HEK293 (cell line): ENCODE results near the gene THOP1.
A peak's percentile ranks its signal among the peaks of the same experiment; 100 is the strongest.

Experiments
- CTCF ChIA-PET: fragments of 350-600 bp; formaldehyde crosslinking; extraction: SDS; loops from one replicate; lab custom pipeline; 2021; ENCODE audit warnings: antibody characterized with exemption; lab: Yijun Ruan, JAX
- POLR2A ChIA-PET: fragments of 300-600 bp; formaldehyde crosslinking; extraction: SDS; loops from one replicate; lab custom pipeline; 2020; ENCODE audit warnings: antibody characterized with exemption, inconsistent platforms; lab: Yijun Ruan, JAX
- H3K27ac ChIP-seq: fragments of 200-500 bp; sonication (Bioruptor generic); 2 replicates; pipeline ENCODE4 v1.5.1; 2014; ENCODE audit warnings: low read depth, low read length, control low read depth, inconsistent platforms; ENCODE audit errors: extremely low read depth
- H3K36me3 ChIP-seq, 2 experiments: fragments of 200-500 bp in 1 of 2; sonication (Bioruptor generic) in 1 of 2; 1 replicate in 1 of 2; 2 replicates in 1 of 2; pipeline ENCODE4 v1.5.1; 2014 to 2017; ENCODE audit warnings: inconsistent platforms in 2 of 2, low read length in 2 of 2; ENCODE audit not compliant: control insufficient read depth in 2 of 2, insufficient read depth in 1 of 2
- H3K4me1 ChIP-seq: fragments of 200-500 bp; sonication (Bioruptor generic); 2 replicates; pipeline ENCODE4 v1.5.1; 2014; ENCODE audit warnings: mild to moderate bottlenecking, low read length, inconsistent platforms; ENCODE audit not compliant: control insufficient read depth, insufficient read depth
- H3K4me3 ChIP-seq: 2 replicates; pipeline ENCODE4 v1.5.1; 2011; ENCODE audit warnings: low read depth, mild to moderate bottlenecking, control low read depth, low read length, moderate library complexity
- H3K9me3 ChIP-seq: fragments of 200-500 bp; sonication (Bioruptor generic); 2 replicates; pipeline ENCODE4 v1.5.1; 2014; ENCODE audit warnings: low read depth, low read length, inconsistent platforms; ENCODE audit not compliant: control insufficient read depth, insufficient read depth
- GFI1B ChIP-seq: fragments of 450-650 bp; formaldehyde crosslinking; IDR thresholded peaks from 2 replicates; pipeline ENCODE4 v1.5.1; 2016; ENCODE audit warnings: missing biosample characterization, missing genetic modification characterization
- GLI2 ChIP-seq: fragments of 450-650 bp; formaldehyde crosslinking; IDR thresholded peaks from 2 replicates; pipeline ENCODE4; 2017; ENCODE audit warnings: missing biosample characterization, missing genetic modification characterization, low read depth, borderline replicate concordance
- GLIS1 ChIP-seq: fragments of 450-650 bp; formaldehyde crosslinking; IDR thresholded peaks from 2 replicates; pipeline ENCODE4 v1.5.1; 2016; ENCODE audit warnings: missing biosample characterization, missing genetic modification characterization
- KLF10 ChIP-seq: fragments of 450-650 bp; IDR thresholded peaks from 2 replicates; pipeline ENCODE4 v1.5.1; 2018; ENCODE audit warnings: missing biosample characterization, mild to moderate bottlenecking, missing genetic modification characterization
- KLF9 ChIP-seq: fragments of 450-650 bp; formaldehyde crosslinking; IDR thresholded peaks from 2 replicates; pipeline ENCODE4 v1.5.1; 2016; ENCODE audit warnings: missing biosample characterization, missing genetic modification characterization, low read depth
- MEIS1 ChIP-seq: sonication (generic); formaldehyde crosslinking; IDR thresholded peaks from 2 replicates; pipeline ENCODE4 v1.8.1; 2022; ENCODE audit warnings: missing genetic modification reagents, mild to moderate bottlenecking, borderline replicate concordance
- REPIN1 ChIP-seq: fragments of 450-650 bp; formaldehyde crosslinking; IDR thresholded peaks from 2 replicates; pipeline ENCODE4 v1.5.1; 2017; ENCODE audit warnings: missing biosample characterization, missing genetic modification characterization, low read depth
- WT1 ChIP-seq: fragments of 450-650 bp; formaldehyde crosslinking; IDR thresholded peaks from 2 replicates; pipeline ENCODE4 v1.5.1; 2016; ENCODE audit warnings: missing biosample characterization, missing genetic modification characterization
- YY1 ChIP-seq: fragments of 450-650 bp; formaldehyde crosslinking; IDR thresholded peaks from 2 replicates; pipeline ENCODE4 v1.5.1; 2018; ENCODE audit warnings: missing biosample characterization, missing genetic modification characterization
- ZBTB48 ChIP-seq: fragments of 450-650 bp; formaldehyde crosslinking; IDR thresholded peaks from 2 replicates; pipeline ENCODE4 v1.5.1; 2016; ENCODE audit warnings: missing biosample characterization, missing genetic modification characterization
- ZIC2 ChIP-seq: fragments of 450-650 bp; formaldehyde crosslinking; IDR thresholded peaks from 2 replicates; pipeline ENCODE4 v1.5.1; 2016; ENCODE audit warnings: missing biosample characterization, missing genetic modification characterization
- ZNF121 ChIP-seq: fragments of 450-650 bp; formaldehyde crosslinking; IDR thresholded peaks from 2 replicates; pipeline ENCODE4 v1.5.1; 2016; ENCODE audit warnings: missing biosample characterization, missing genetic modification characterization
- ZNF138 ChIP-seq: fragments of 450-650 bp; formaldehyde crosslinking; IDR thresholded peaks from 2 replicates; pipeline ENCODE4 v1.5.1; 2016; ENCODE audit warnings: missing biosample characterization, missing genetic modification characterization, borderline replicate concordance
- ZNF146 ChIP-seq: fragments of 450-650 bp; formaldehyde crosslinking; IDR thresholded peaks from 2 replicates; pipeline ENCODE4 v1.5.1; 2016; ENCODE audit warnings: missing biosample characterization, missing genetic modification characterization
- ZNF221 ChIP-seq: fragments of 450-650 bp; formaldehyde crosslinking; IDR thresholded peaks from 2 replicates; pipeline ENCODE4 v1.5.1; 2017; ENCODE audit warnings: missing biosample characterization, missing genetic modification characterization, borderline replicate concordance
- ZNF292 ChIP-seq: fragments of 450-650 bp; formaldehyde crosslinking; IDR thresholded peaks from 2 replicates; pipeline ENCODE4 v1.5.1; 2016; ENCODE audit warnings: low read depth, missing biosample characterization, missing genetic modification characterization, borderline replicate concordance
- ZNF473 ChIP-seq: fragments of 450-650 bp; formaldehyde crosslinking; IDR thresholded peaks from 2 replicates; pipeline ENCODE4 v1.5.1; 2017; ENCODE audit warnings: missing biosample characterization, missing genetic modification characterization
- ZNF530 ChIP-seq: fragments of 450-650 bp; formaldehyde crosslinking; IDR thresholded peaks from 2 replicates; pipeline ENCODE4 v1.5.1; 2016; ENCODE audit warnings: low read depth, missing biosample characterization, missing genetic modification characterization
- ZNF544 ChIP-seq: fragments of 450-650 bp; formaldehyde crosslinking; IDR thresholded peaks from 2 replicates; pipeline ENCODE4 v1.5.0; 2017; ENCODE audit warnings: missing biosample characterization, missing genetic modification characterization
- ZNF623 ChIP-seq: fragments of 450-650 bp; formaldehyde crosslinking; IDR thresholded peaks from 2 replicates; pipeline ENCODE4 v1.5.1; 2016; ENCODE audit warnings: missing biosample characterization, missing genetic modification characterization
- ZNF701 ChIP-seq: fragments of 450-650 bp; formaldehyde crosslinking; IDR thresholded peaks from 2 replicates; pipeline ENCODE4 v1.5.1; 2016; ENCODE audit warnings: missing biosample characterization, missing genetic modification characterization
- ZNF747 ChIP-seq: fragments of 450-650 bp; formaldehyde crosslinking; IDR thresholded peaks from 2 replicates; pipeline ENCODE4 v1.5.1; 2016; ENCODE audit warnings: missing biosample characterization, missing genetic modification characterization
- ZNF830 ChIP-seq: fragments of 450-650 bp; IDR thresholded peaks from 2 replicates; pipeline ENCODE4 v1.5.0; 2018; ENCODE audit warnings: missing biosample characterization, missing genetic modification characterization, low read depth, mild to moderate bottlenecking, moderate library complexity
- ZXDB ChIP-seq: fragments of 450-650 bp; formaldehyde crosslinking; IDR thresholded peaks from 2 replicates; pipeline ENCODE4 v1.5.1; 2016; ENCODE audit warnings: missing biosample characterization, missing genetic modification characterization
- TF ChIP-seq, protein P1 (sequence below): fragments of 450-650 bp; formaldehyde crosslinking; IDR thresholded peaks from 2 replicates; pipeline ENCODE4 v1.5.1; 2016; ENCODE audit warnings: missing biosample characterization, missing genetic modification characterization

THOP1 gene

DNA sequence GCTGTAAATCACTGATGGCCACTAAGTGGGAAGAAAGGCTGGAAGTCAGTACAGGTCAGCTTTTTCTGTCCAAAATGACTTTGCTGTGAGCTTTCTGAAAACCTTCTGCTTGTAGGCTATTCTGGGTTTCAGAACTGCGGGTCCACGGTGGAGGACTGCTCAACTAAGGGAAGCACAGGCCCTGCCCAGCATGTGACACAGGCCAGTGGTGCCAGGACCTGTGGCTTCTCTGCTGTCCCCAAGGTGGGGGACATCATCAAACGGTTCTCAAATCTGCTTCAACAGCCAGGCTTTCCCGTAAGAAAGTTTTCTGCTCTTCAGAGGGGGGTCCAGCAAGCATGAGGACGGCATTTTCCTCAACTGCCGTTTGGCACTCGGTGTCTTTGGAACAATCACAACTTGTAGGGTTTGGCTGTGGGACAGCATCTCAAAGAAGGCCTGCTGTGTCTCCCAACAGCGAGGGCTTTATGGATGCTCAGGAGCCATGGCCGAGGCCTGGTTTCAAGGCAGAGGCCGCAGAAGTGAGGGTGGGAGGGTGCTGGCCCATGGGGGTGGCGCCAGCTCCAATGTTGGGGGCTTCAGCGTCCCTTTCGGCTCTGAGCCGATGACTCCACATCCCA, 6.1 kb upstream of the THOP1 start:
- no peaks in the 10 kb centered on the region for H3K9me3 ChIP-seq
- H3K27ac ChIP-seq: no peak overlapping the region
- H3K4me1 ChIP-seq: peaks cover 5% of the 10 kb centered on the region; the same call in 1 of the 2 replicates
- no peak overlapping the region for H3K4me3 ChIP-seq
- ChIA-PET POLR2A (no interaction called here), CTCF (interaction anchor here (0.7 kb wide), 1 partner anchor 347 kb away, joined by 3 read pairs; no protein-coding TSS in a partner anchor)
- H3K36me3 ChIP-seq: peaks cover 4 to 52% of the 10 kb centered on the region in 2 experiments; a peak in 2 of 3 replicates
- TF ChIP-seq ZIC2 (0 out of 2 replicates have a peak, but pooled peaks have one; percentile 10), GLI2 (tag by site-specific recombination) (no peak)

DNA sequence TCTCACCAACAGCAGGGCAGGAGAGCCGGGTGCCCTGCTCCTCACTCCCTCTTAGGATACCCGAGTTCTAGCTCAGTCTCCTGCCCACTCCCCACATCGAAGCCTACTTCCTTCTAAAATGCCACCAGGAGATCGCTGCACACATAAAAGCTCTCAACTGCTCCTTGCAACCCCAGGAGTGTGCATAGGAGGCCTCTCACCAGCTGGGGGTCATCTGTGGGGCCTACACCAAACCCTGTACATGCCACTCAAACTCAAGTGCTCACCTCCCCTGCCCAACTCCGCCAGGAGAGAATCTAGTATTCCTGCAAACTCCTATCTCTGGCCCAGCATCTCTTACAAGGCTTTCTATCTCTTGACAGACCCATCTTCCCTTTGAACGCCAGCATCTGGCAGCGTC, 5.0 kb upstream of the THOP1 start:
- peaks cover 4 to 45% of the 10 kb centered on the region in 2 experiments; a peak in 2 of 3 replicates for H3K36me3 ChIP-seq
- peak; percentile 44; the same call in 1 of the 2 replicates for TF ChIP-seq ZIC2
- TF ChIP-seq GLIS1 (tag by site-specific recombination): peak; percentile 96
- TF ChIP-seq ZNF121 (tag by site-specific recombination): no peak
- no peak for TF ChIP-seq WT1 (tag by site-specific recombination)
- TF ChIP-seq ZNF146 (tag by site-specific recombination): no peak
- TF ChIP-seq KLF9 (tag by site-specific recombination): no peak

DNA sequence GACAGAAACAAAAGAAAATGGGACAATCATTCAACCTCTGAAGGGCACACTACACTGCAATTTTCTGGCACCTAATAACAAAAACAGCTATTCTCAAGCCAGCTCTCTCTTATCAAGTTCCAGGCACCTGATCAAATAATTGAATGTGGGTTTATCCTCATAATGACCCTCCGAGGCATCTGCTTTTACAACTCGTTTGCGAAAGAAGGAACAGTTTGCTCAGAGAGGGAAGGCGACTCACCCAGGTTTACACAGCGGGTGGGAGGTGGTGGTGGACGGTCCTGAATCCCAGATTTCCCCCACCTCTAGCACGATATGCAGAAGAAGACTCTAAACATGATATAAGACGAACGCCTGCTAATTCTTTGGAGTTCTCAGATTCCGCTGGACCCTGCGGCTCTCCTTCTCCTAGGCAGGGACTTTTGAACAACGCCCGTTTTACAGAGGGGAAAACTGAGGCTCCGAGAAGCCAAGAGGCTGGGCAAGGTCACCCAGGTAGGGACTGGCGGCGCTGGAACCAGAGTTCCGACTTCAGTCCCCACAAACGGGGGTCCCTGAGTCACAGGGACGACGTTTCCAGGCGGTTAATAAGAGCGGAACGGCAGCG, 2.9 kb upstream of the THOP1 start:
- Histone ChIP-seq H3K4me1 (peaks cover 5% of the 10 kb centered on the region; the same call in 1 of the 2 replicates), H3K9me3 (no peaks in the 10 kb centered on the region), H3K4me3 (peak overlapping the region; percentile 95), H3K36me3 (peaks cover 8 to 42% of the 10 kb centered on the region in 2 experiments; a peak in 2 of 3 replicates), H3K27ac (peak overlapping the region; percentile 72; the same call in 1 of the 2 replicates)
- POLR2A ChIA-PET: interaction anchor here (0.6 to 1.5 kb wide), 4 partner anchors 134 to 314 kb away, joined by 4 to 6 read pairs (median 4); partner anchors contain the start of gene GADD45B
- TF ChIP-seq ZNF221 (tag by site-specific recombination) (no peak), ZNF701 (tag by site-specific recombination) (no peak), YY1 (tag by site-specific recombination) (0 out of 2 replicates have a peak, but pooled peaks have one; percentile 21), ZNF544 (tag by site-specific recombination) (no peak), ZXDB (tag by site-specific recombination) (no peak), ZNF292 (tag by site-specific recombination) (no peak)
- CTCF ChIA-PET: interaction anchor here (0.6 to 2.8 kb wide), 3 partner anchors 37 to 457 kb away, joined by 3 to 6 read pairs (median 3); partner anchors contain the start of gene ZNF554

More for the DNA sequence above, 5.0 kb upstream of the THOP1 start:
- peaks cover 5% of the 10 kb centered on the region; the same call in 1 of the 2 replicates for H3K4me1 ChIP-seq
- no peaks in the 10 kb centered on the region for H3K9me3 ChIP-seq
- no peak overlapping the region for H3K4me3 ChIP-seq
- CTCF ChIA-PET: no interaction called here
- H3K27ac ChIP-seq: no peak overlapping the region
- POLR2A ChIA-PET: no interaction called here

DNA sequence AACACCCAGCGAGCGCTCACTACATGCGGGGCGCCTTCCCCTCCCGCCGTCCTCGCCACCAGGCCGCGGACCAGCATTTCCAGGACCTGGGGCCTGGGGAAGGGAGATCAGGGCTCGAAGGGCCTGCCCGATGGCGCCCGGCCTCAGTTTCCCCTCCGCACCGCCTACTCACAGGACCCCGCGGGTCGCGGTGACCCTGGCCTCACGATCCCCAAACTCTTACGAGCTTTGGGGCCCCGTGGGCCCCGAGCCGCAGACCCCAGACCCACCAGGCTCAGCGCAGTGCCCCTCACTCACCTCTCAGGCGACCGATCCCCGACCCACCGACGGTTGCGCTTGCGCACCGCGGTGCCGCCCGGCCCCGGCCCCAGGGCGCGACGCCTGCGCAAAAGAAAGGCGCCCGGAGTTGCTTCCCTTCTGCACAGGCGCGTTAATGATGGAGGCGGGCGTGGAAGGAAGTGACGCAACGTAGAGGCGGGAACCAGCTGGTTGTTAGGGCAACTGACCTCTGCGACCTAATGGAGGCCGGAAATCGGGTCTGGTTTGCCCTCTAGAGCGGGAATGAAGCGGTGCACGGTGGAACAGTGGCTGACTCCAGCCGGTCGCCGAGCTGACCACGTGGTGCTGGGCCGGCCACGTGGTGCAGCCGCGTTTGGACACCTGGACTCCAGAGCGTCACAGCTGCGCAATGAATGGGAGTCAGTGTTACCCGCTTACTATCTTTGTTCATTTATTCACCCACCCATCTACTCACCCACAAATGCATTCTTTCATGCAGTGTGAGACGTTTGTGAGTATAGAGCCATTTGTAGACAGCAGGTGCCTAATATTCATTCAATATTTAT, 2.1 kb upstream of the THOP1 start, which contains the start of gene SGTA:
SGTA (minus strand) TSS at position 338 of the 845 bp plus-strand sequence. CDS start 14,205 bp downstream, outside the sequence.
- H3K9me3 ChIP-seq: no peaks in the 10 kb centered on the region
- POLR2A ChIA-PET: interaction anchor here (0.8 to 1.5 kb wide), 7 partner anchors 16 to 307 kb away, joined by 3 to 6 read pairs (median 4); partner anchors contain the start of gene GADD45B
- peaks cover 5% of the 10 kb centered on the region; the same call in 1 of the 2 replicates for H3K4me1 ChIP-seq
- peak within 1 kb of the TSS; percentile 72; the same call in 1 of the 2 replicates for H3K27ac ChIP-seq
- CTCF ChIA-PET: interaction anchor here (0.6 to 2.8 kb wide), 5 partner anchors 11 to 458 kb away, joined by 3 to 9 read pairs (median 4); partner anchors contain the start of gene ZNF554
- peak within 1 kb of the TSS; percentile 95 for H3K4me3 ChIP-seq
- H3K36me3 ChIP-seq: peaks cover 8 to 42% of the 10 kb centered on the region in 2 experiments; a peak in 2 of 3 replicates
- TF ChIP-seq ZNF530 (tag by site-specific recombination) (no peak), ZNF623 (tag by site-specific recombination) (no peak), GFI1B (tag by site-specific recombination) (no peak), ZNF747 (no peak), REPIN1 (tag by site-specific recombination) (no peak), ZNF830 (tag by site-specific recombination) (no peak), ZNF138 (no peak), ZBTB48 (tag by site-specific recombination) (peak; percentile 62), ZNF473 (no peak), KLF10 (tag by site-specific recombination) (no peak), MEIS1 (CRISPR knock-in tag) (no peak)
- TF ChIP-seq, protein P1, sequence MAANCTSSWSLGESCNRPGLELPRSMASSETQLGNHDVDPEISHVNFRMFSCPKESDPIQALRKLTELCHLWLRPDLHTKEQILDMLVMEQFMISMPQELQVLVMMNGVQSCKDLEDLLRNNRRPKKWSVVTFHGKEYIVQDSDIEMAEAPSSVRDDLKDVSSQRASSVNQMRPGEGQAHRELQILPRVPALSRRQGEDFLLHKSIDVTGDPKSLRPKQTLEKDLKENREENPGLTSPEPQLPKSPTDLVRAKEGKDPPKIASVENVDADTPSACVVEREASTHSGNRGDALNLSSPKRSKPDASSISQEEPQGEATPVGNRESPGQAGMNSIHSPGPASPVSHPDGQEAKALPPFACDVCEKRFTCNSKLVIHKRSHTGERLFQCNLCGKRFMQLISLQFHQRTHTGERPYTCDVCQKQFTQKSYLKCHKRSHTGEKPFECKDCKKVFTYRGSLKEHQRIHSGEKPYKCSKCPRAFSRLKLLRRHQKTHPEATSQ (tag by site-specific recombination): 0 out of 2 replicates have a peak, but pooled peaks have one; percentile 26
